Neural progenitor cell (in vitro differentiated cells): Measurements from ENCODE around the gene TCAF1.
A peak's percentile ranks its signal among the peaks of the same experiment; 100 is the strongest.
"Not testable (repeated sequence)": the region's sequence is repeated elsewhere in the genome, so short reads cannot be mapped to it uniquely, and the experiment has no call there.

Experiments used
- CTCF ChIP-seq: fragments of 200-600 bp; sonication (generic); IDR thresholded peaks from 2 replicates; pipeline ENCODE4 v1.5.1; 2017; ENCODE audit warnings: antibody characterized with exemption, mild to moderate bottlenecking
- EZH2 ChIP-seq: fragments of 200-600 bp; sonication (generic); IDR thresholded peaks from 2 replicates; pipeline ENCODE4 v1.6.1; 2017; ENCODE audit warnings: antibody characterized with exemption, mild to moderate bottlenecking, moderate library complexity
- EZH2phosphoT487 ChIP-seq: fragments of 200-600 bp; sonication (generic); IDR thresholded peaks from 2 replicates; pipeline ENCODE4 v1.6.1; 2017; ENCODE audit warnings: antibody characterized with exemption

GRCh38 chr7:143837223-143837622 lies 64.8 kb downstream of the TCAF1 start:
- TF ChIP-seq EZH2, EZH2phosphoT487: not testable (repeated sequence)
- TF ChIP-seq CTCF: peak; percentile 50
